Mesodermal cell (in vitro differentiated cells): ENCODE measurements around the gene KIF5C.

Experiments used
- H3K27ac ChIP-seq: 2 replicates; pipeline ENCODE4 v1.7.0; 2013; ENCODE audit warnings: mild to moderate bottlenecking, low read depth, low read length, moderate library complexity; ENCODE audit not compliant: severe bottlenecking
- H3K36me3 ChIP-seq: 2 replicates; pipeline ENCODE4 v1.7.1; 2013; ENCODE audit warnings: mild to moderate bottlenecking, low read length, moderate library complexity; ENCODE audit not compliant: control insufficient read depth, insufficient read depth
- H3K4me1 ChIP-seq: one replicate; pipeline ENCODE4 v1.7.1; 2013; ENCODE audit warnings: mild to moderate bottlenecking, low read length; ENCODE audit not compliant: insufficient read depth, control insufficient read depth, poor library complexity, severe bottlenecking
- H3K4me3 ChIP-seq: 2 replicates; pipeline ENCODE4 v1.7.0; 2013; ENCODE audit warnings: low read length, control low read depth, mild to moderate bottlenecking; ENCODE audit not compliant: insufficient read depth, poor library complexity, severe bottlenecking; ENCODE audit errors: extremely low read depth
- H3K9me3 ChIP-seq: 2 replicates; pipeline ENCODE4 v1.7.1; 2013; ENCODE audit warnings: mild to moderate bottlenecking, low read length, moderate library complexity; ENCODE audit not compliant: control insufficient read depth
- WGBS, 2 experiments: methylation state at CpG; one replicate each; pipeline ENCODE4 v1.1.5; 2013; ENCODE audit warnings: missing lambda C conversion rate in 2 of 2; ENCODE audit not compliant: insufficient coverage in 2 of 2; 5-methylcytosine and 5-hydroxymethylcytosine counted together

Gene KIF5C

GRCh38 chr2:149038442-149039212, 163.6 kb downstream of the KIF5C start, which contains the start of gene LYPD6B:
LYPD6B (plus strand) TSS chr2:149038699; CDS start chr2:149130949, 92,250 bp downstream.
- Histone ChIP-seq H3K9me3 (no peaks in the 10 kb centered on the region), H3K4me1 (no peaks in the 10 kb centered on the region), H3K27ac (no peak within 1 kb of the TSS), H3K4me3 (peak within 1 kb of the TSS; percentile 46), H3K36me3 (no peaks in the 10 kb centered on the region)
- WGBS, 2 experiments: 1 to 2% methylated on average over 45 to 54 of the region's 85 CpGs

- Histone ChIP-seq H3K4me1 (no peaks in the 10 kb centered on the region), H3K27ac (no peak overlapping the region), H3K36me3 (no peaks in the 10 kb centered on the region), H3K9me3 (no peaks in the 10 kb centered on the region), H3K4me3 (peak overlapping the region; percentile 46)
- WGBS, 2 experiments: 28 to 30% methylated on average over 7 to 9 of the region's 11 CpGs
Measured at GRCh38 chr2:149039213-149039724, 164.2 kb downstream of the KIF5C start.

GRCh38 chr2:149040451-149040850, 165.4 kb downstream of the KIF5C start:
- Histone ChIP-seq H3K4me3 (no peak overlapping the region), H3K9me3 (no peaks in the 10 kb centered on the region), H3K27ac (no peak overlapping the region), H3K36me3 (no peaks in the 10 kb centered on the region), H3K4me1 (no peaks in the 10 kb centered on the region)
- WGBS, 2 experiments: 56 to 60% methylated on average over 5 to 7 of the region's 7 CpGs

DNA sequence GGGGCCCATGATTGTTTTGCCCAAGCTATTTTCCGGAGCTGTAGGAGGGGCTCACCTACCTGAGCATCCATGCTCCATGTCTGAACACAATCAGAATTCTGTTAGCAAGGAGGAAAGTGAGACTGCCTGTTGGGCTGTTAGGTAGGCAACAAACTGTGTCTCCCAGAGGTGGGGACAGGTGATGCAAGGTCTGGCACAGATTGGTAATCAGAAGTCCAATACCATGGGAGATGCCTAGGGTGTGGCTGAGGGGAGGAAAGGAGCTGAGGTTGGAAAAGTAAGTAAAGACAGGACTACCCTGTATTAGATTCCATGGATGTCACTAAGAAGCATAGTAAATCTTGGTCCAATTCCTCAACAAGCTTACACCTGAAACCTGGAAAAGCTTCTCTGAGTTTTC, 166.5 kb downstream of the KIF5C start:
- WGBS, 2 experiments: 100% methylated on average over 1 of the region's 1 CpG; no CpG with 5 or more reads in 1 of the 2 experiments
- Histone ChIP-seq H3K4me3 (no peak overlapping the region), H3K27ac (no peak overlapping the region), H3K9me3 (peaks cover 8% of the 10 kb centered on the region), H3K4me1 (no peaks in the 10 kb centered on the region), H3K36me3 (no peaks in the 10 kb centered on the region)

GRCh38 chr2:149042881-149043280, 167.9 kb downstream of the KIF5C start:
- Histone ChIP-seq H3K4me3 (no peak overlapping the region), H3K27ac (no peak overlapping the region), H3K9me3 (peaks cover 8% of the 10 kb centered on the region), H3K36me3 (no peaks in the 10 kb centered on the region), H3K4me1 (no peaks in the 10 kb centered on the region)
- whole genome bisulfite sequencing, 2 experiments: 91 to 100% methylated on average over 1 of the region's 1 CpG

GRCh38 chr2:149044500-149044899, 169.5 kb downstream of the KIF5C start:
- Histone ChIP-seq H3K4me1 (no peaks in the 10 kb centered on the region), H3K9me3 (peaks cover 8% of the 10 kb centered on the region), H3K4me3 (no peak overlapping the region), H3K27ac (no peak overlapping the region), H3K36me3 (no peaks in the 10 kb centered on the region)
- WGBS, 2 experiments: no CpG with 5 or more reads among the region's 1 CpG

GRCh38 chr2:149047118-149047517, 172.1 kb downstream of the KIF5C start:
- Histone ChIP-seq H3K27ac (no peak overlapping the region), H3K9me3 (peaks cover 8% of the 10 kb centered on the region), H3K4me3 (no peak overlapping the region), H3K4me1 (no peaks in the 10 kb centered on the region), H3K36me3 (no peaks in the 10 kb centered on the region)
- WGBS, 2 experiments: 88 to 100% methylated on average over 1 of the region's 2 CpGs

GRCh38 chr2:149049142-149049541, 174.1 kb downstream of the KIF5C start:
- WGBS, 2 experiments: 78 to 88% methylated on average over 1 to 2 of the region's 2 CpGs
- Histone ChIP-seq H3K9me3 (peaks cover 8% of the 10 kb centered on the region), H3K36me3 (no peaks in the 10 kb centered on the region), H3K27ac (no peak overlapping the region), H3K4me3 (no peak overlapping the region), H3K4me1 (no peaks in the 10 kb centered on the region)

GRCh38 chr2:149050188-149050587, 175.2 kb downstream of the KIF5C start:
- Histone ChIP-seq H3K27ac (no peak overlapping the region), H3K4me1 (no peaks in the 10 kb centered on the region), H3K4me3 (no peak overlapping the region), H3K36me3 (no peaks in the 10 kb centered on the region), H3K9me3 (peaks cover 8% of the 10 kb centered on the region)
- 75 to 88% methylated on average over 4 of the region's 6 CpGs for WGBS, 2 experiments

DNA sequence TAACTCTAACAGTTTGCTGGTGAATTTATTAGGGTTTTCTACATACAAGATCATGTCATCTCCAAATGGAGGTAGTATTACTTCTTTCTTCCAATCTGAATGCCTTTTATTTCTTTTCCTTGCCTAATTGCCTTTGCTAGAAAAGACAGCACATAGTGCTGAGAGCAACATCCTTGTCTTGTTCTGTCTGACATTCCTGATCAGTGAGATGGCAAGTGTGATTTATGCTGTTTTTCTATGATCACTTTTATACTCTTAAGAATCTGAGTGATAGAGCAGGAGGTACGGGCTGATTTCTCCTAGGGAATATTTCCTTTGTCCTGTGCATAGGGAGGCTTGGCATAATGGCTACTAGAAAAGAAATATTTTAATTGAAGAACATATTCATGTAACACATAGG, 180.7 kb downstream of the KIF5C start:
- H3K4me1 ChIP-seq: peaks cover 6% of the 10 kb centered on the region
- H3K27ac ChIP-seq: no peak overlapping the region
- H3K4me3 ChIP-seq: no peak overlapping the region
- no peaks in the 10 kb centered on the region for H3K9me3 ChIP-seq
- WGBS, 2 experiments: no CpG with 5 or more reads among the region's 1 CpG
- no peaks in the 10 kb centered on the region for H3K36me3 ChIP-seq
